ENCODE results near the gene DIPK2A.

Gene DIPK2A, protein sequence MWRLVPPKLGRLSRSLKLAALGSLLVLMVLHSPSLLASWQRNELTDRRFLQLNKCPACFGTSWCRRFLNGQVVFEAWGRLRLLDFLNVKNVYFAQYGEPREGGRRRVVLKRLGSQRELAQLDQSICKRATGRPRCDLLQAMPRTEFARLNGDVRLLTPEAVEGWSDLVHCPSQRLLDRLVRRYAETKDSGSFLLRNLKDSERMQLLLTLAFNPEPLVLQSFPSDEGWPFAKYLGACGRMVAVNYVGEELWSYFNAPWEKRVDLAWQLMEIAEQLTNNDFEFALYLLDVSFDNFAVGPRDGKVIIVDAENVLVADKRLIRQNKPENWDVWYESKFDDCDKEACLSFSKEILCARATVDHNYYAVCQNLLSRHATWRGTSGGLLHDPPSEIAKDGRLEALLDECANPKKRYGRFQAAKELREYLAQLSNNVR

DNA sequence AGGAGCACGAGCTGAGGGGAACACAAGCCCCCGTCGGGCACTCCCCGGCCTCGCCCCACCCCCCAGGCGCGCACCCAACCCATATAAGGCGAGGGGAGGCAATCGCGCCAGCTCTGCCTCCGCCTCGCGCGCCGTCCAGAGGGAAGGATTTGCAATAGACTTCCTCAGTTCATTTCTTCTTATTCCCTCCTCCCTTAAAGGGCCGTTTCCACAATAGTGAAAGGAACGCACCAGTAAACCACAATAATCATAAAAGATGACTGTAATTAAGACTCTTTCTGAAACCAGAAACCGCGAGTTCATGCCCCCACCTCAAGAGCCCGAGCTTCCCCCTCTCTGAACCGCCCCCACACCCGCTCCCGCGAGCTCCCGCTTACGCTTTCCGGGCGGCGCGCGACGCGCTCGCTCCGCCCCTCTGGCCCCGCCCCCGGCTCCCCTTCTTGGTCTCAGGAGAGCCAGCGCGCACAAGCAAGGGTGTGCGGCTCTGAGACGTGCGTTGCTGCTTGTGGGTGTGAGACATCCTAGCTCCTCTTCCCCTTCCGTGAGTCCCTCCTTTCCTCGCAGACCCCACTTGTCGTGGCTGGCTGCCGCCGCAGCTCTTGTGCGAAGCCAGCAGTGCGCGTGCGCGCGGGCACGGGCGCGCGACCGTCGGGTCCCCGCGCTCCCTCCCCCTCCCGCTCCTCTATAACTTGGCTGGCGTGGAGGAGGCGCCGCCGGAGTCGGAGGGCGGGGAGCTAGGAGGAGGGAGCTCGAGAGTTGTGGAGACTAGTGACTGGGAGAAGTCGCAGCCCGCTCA is at the start of gene DIPK2A:
Gene DIPK2A, plus strand, starts transcription at position 465 of the 796 bp plus-strand sequence. CDS start 510 bp downstream, outside the sequence.
- DNase-seq, result peak; percentile 97

DNA sequence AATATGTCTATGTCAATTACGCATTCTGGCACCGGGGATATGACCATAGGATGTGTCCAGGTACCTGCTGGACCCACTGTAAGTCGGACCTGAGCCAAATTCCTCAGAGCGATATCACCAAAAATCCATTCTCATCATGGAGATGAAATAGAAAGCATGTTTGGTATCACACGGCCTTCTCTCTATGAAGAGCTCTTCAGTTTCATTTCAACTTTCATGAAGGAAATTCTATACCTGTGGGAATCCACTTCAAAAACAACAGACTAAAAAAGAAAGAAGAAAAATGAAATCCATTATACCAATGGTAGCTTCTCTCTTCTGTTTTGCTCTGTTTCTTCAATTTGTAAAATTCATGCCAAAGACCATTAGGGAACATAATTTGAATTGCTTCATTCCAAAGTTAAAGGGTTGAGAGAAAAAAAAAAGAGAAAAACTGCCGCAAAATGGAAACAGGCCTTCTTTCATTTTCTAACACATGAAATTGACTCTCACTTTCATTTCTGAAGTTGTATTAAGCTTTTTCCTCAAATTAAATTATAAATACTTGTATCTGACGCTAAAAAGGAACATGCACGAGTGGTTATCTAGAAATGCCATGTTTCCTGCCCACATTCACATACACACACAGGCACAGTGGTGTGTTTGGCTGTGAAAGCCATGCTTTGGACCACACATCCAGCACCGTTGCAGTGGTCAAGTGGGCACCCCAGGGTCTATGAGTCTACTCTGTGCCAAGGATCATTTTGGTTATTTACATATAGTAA is 46.9 kb upstream of the DIPK2A start:
- DNase-seq, result no peak

DNA sequence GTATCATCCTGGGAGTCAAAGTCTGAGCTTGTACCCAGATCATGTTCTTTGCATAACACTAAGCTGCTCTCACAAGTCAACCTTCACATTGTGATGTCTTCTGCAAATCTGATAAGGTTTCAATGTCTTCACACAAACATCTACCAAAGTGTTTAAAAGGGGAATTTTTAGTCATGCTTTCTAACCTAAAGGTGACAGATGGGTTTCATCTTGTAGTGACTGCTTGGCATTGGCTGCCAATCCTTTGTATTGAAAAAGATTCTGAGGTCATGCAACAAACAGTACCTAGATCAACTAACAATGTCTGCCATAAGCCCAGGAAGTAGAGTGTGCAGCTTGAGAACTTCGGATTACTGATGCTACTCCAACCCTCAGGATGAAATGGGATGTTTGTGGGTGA is 43.6 kb upstream of the DIPK2A start:
- DNase-seq, result no peak

DNA sequence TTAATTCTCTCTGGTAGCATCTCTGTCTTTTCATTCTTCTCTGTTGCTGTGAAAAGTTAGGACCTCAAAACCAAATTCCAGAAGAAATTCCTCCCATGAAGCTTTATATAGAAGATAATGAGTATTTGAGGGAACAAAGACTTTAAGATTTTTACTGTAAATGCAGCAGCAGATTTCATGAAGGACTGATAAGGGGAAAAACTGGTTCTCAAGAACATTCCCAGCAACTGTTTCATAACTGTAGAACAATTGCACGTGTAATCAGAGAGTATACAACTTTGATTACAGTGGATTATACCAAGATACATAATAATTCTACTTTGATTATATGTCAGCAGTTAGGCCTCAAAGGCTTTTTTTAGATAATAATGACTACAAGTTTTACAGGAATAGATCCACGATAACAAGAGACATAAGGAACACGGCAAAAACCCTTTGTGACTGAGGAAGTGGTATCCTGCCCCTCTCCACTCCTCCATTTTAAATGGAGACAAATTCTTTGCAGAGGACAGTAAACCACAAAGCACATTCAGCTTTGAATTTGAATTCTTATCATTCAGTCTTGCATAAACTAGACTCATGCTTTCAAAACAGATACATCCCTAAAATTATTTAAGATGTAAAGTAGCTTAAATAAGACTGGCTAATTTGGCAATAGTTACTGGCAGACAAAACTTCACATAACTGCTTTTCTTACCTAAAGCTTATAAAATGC is 42.9 kb upstream of the DIPK2A start:
- DNase-seq, result no peak

DNA sequence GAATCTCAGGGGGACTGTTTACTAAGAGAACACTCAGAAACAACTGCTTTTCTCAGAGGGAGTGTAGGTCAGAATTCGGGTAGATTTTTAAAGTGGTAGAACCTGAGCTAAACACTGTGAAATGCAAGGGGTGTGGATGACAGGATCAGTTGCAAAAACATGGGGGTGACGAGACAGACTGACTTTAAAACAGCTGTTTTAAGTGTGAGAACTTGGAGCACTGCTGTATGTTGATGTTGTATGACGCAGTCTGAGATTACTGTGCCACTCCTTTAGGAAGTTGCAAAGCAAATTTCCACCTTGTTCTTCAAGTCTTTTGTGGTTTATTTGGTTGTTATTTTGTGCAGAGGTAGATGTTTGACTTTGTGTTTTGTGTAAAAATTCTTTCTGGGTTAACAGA is 36.8 kb upstream of the DIPK2A start:
- no peak for DNase-seq

DNA sequence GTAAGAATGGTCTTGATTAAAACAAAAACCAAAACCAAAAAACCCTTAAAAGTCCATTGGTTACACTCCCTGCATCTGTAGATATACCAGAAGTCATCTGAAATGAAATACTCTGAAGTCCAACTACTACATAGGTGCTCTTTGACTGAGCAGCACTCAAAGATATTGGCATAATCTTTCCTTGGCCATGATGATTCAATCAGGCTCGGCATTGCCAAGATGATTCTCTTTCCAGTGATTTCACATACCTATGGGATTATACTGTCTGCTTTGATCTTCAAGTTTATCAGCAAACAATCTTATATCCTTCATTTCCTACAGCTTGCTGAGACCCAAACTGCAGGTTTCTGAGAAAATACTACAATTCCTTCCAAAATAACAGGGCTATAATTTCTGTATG is 35.9 kb upstream of the DIPK2A start:
- no peak for DNase-seq

DNA sequence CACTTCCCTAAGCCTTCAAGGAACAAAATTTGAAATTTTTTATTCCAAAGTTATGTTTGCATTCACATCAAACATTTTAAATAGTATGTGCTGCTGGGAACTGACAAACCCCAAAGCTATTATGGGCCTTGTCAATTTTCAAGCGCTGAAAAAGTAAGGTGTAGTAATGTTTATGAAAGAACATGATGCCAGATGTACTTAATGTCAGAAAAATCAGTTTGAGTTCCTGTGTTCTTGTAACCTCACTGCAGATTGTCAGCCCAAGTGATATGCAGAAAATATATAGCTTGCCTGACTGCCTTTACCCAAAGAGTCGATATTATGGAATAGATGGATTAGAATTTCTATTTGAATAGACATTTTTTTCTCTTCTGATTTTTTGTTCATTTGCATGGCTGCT is 20.8 kb upstream of the DIPK2A start:
- no peak for DNase-seq

DNA sequence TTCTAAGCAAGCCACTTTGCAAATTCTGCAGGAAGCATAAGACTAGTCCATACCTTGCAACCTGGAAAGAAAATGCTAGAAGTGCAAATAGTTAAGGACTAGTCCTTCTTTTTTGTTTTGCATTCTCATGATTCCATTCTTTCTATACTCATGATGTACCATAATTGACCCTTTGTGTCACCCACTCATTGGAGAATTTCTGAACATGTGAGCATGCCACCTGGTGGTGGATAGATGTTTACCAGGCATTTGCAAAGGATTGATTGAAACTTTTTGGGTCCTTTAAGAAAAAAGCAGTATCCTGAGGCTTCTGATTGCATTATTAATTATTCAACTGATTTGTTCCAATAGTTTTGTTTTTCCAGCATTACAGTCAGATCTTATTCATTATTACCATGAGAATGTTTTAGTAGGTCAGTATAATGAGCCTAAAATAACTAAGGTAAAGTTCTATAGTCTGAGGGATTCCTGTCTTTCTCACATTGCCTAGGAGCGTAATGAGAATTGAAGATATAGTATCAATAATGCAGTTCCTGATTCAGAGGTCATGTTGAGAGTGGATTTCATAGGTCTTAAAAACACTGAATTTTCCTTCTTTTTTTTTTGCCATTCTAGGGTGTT is 20.2 kb upstream of the DIPK2A start:
- peak; percentile 46 for DNase-seq

DNA sequence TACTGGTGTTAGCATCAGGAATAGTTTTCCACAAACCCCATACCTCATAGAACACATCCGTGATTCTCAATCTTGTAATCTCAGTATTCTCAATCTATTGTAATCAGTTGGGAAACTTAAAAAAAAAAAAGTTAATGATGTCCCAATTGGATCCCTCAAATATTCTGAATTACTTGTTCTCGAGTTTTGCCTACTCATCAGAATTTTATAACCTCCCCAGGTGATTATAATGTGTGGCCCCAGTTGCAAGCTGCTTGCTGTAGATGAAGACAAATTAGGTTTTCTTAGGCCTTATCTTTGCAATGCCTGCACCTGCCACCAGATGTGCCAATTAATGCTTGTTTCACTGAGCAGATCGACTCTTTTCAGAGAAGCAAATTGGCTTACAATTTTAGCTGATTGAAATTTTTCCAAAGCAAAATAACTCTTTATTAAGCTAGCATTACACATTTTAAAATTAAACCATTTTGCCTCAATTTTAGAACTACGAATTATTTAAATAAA is 19.0 kb upstream of the DIPK2A start:
- no peak for DNase-seq

DNA sequence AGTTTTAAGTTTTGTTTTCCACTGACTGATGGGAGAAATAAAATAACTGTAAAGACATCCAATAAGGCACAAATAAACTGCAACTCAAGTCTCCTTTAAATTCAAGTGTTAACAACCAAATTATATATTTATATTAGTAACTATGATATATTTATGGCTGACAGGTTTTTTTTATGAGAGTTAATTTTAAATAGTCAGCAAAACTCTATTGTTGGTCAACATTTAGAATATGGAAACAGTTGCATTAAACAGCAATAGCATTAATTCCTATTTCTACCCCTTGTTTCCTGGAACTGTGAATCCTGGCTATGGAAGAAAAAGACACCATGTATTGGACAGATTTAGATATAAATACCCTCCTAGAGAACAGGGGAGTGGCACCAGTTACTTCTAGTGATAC is 16.5 kb upstream of the DIPK2A start:
- DNase-seq, result no peak

DNA sequence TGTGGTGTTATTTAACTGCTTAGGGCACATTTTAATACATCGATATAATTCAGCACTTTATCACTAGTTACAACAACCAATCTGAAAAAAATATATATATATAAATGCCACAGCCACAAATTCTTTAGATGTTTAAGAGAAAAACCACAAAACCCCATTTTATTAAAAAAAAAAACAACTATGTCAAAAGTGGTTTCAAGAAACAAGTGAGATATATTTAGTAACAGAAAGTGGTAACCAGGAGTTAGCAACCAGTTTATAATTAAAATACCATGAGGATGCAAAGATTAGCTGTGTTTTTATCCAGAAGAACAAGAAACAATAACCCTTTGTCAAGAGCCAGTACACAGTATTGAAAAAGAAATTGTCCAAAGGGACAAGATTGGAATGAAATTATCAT is 14.8 kb upstream of the DIPK2A start:
- no peak for DNase-seq

DNA sequence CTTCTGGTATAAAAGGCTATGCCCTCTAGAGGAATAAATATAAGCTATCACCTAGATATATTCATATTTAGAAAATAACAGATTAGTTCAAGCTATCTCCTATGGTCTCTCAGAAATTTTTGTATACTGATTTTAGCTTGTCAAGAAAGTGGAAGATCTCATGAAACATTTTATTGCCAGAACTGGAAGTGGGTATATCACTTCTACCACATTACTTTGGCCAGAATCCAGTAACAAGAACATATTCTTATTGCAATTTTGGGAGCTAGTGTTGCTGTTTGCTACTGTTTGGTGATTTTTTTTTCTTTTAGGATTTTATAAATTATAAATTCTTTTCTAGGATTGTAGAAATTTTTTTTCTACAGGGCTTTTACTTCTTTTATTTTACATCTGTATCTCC is 14.2 kb upstream of the DIPK2A start:
- no peak for DNase-seq

DNA sequence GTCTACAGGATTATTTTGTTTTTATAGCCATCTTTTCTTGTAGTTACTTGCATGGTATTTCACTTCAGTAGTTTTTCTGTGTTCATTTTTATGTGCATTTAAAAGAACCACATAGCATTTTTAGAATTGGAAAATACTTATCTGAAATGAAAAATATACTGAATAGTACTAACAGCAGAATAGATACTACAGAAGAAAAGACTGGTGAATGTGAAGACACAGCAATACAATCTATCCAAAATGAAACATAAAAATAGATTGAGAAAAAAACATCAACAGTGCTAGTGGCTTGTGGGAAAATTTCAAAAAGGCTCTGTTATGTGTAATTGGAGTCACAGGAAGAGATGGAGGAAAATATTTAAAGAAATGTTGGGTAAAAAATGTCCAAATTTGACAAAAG is 12.7 kb upstream of the DIPK2A start:
- DNase-seq, result no peak

DNA sequence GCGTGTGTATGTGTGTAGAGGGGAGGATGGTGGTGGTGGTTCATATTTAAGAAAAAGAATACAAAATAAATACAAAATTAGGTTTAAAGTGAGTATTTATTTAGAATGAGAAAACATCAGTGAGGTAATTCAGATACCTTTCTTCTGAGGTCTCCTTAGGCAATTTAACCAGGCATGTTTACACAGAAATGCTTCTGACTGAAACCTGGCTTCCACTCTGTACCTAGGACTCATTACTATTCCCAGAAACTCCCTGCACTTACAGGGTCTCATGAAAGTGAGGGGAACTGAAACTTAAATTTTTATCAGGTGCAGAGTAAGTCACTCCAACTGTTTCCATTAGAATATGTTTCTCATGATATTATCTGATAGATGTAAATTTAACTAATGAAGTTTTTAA is 10.3 kb upstream of the DIPK2A start:
- DNase-seq, result no peak

DNA sequence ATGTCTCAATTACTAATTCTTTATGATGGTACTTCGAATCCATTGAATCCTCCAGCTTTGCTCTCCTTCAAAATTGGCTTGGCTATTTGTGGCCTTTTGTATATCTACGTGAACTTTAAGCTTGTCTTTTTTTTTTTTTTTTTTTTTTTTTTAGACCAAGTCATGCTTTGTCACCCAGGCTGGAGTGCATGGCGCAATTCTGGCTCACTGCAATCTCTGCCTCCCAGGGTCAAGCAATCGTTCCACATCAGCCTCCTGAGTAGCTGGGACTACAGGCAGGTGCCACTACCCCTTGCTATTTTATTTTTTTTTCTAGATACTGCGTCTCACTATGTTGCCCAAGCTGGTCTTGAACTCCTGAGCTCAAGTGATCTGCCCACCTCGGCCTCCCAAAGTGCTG is 7.7 kb upstream of the DIPK2A start:
- no peak for DNase-seq

DNA sequence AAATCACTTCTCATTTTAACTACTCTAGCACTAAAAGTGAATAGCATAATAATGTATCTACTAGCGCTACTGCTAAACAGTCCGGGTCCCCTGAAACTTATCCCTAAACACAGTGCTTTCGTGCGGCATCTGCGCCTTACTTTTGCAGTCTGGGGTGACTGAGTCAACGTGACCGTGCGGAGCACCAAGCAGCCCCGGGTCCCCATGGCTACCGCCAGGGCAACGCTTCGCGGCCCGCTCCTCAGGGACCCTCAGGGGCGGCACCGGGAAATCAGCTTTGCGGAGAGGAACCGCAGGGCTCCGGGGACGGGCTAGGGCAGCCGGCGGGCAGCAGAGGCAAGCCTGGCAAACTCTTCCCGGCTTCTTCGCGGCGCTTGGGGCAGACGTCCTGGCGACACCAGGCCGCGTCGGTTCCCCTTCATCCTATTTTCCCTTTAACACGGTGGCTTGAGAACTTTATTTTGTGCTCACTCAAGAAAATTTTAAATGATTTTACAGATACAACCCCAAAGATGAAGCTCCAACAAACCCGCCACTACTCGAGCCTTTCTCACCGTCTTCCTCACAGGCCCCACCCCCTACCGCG is 757 bp upstream of the DIPK2A start:
- peak; percentile 54 for DNase-seq

DNA sequence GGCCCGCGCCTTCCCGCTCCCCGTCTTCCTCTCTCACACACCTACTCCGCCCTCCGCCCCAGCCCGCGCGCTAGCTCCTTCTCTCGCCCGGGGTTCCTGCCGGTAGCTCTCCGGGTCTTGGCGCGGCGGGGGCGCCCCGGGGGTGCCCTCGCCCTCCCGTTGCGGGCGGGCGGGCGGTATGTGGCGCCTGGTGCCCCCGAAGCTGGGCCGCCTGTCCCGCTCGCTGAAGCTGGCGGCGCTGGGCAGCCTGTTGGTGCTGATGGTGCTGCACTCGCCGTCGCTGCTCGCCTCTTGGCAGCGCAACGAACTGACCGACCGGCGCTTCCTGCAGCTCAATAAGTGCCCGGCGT is 507 bp downstream of the DIPK2A start:
- no peak for DNase-seq

DNA sequence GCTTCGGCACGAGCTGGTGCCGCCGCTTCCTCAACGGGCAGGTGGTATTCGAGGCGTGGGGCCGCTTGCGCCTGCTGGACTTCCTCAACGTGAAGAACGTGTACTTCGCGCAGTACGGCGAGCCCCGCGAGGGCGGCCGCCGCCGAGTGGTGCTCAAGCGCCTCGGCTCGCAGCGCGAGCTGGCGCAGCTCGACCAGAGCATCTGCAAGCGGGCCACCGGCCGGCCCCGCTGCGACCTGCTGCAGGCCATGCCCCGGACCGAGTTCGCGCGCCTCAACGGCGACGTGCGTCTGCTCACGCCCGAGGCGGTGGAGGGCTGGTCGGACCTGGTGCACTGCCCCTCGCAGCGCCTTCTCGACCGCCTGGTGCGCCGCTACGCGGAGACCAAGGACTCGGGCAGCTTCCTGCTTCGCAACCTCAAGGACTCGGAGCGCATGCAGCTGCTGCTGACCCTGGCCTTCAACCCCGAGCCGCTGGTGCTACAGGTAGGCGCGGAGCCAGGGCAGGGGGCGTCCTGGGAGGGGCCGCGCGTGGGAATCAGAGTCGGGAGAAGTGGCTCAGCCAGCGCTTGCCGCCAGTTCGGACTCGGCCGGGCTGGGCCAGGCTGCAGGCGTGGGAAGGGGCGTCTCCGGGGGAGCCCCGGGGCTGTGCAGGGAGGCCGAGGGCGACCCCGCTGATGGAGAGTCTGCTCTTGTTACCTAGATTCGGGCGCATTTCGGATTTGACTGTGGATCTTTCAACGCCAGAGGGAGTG is 1.1 kb downstream of the DIPK2A start:
- peak; percentile 62 for DNase-seq

DNA sequence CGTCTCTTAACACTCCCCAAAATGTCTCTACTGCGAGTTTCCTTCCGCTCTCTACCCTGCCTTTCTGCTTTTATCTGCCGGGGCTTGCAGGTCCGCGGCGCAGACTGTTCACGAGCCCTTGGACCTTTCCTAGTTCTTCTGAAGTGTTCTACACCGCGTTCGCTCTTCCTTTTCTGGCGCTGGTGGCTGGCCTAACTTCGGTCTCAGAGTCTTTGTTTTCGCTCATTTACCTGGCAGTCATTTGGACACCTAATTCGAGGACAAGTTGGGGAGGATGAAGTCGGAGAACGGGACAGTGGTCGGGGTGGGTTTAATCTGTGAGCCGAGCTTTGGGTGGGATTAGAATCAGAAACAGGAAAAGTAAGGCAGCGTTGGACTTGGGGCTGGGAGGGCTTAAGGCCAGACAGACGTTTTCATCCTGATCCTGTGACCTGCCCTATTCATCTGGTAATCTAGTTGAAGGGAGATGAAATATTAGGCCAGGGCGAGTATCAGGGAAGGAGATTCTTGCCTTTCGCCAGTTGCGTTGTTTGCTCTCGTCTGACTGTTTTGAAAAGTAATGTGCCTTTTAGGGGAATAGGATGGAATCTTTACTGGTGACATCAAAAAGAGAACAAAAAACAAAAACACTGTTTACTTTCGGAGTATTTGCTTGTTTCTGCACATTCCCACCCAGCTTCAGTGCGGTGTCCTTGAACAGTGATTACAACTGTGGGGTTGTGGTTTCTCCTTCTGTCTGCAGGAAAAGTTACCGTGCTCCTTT is 1.8 kb downstream of the DIPK2A start:
- peak; percentile 76 for DNase-seq
